H9 (cell line): ENCODE measurements around the gene IST1. TPM values are rescaled to one million over a fixed set of nuclear protein-coding genes. Genes with fewer than 3 reads are reported as not detected.

ENCODE experiments used
- DNase-seq: peaks from one replicate; pipeline ENCODE4 v3.0.0-alpha.2; 2017
- H2AFZ ChIP-seq: one replicate; pipeline ENCODE4 v1.6.1; 2013; ENCODE audit warnings: mild to moderate bottlenecking, low read length, control low read depth, moderate library complexity
- H2AK5ac ChIP-seq: 2 replicates; pipeline ENCODE4 v1.6.1; 2013; ENCODE audit warnings: low read length, control low read depth, mixed read lengths; ENCODE audit not compliant: insufficient read length
- H2BK120ac ChIP-seq: one replicate; pipeline ENCODE4 v1.6.1; 2013; ENCODE audit warnings: low read depth, mild to moderate bottlenecking, low read length, control low read depth, inconsistent platforms; ENCODE audit not compliant: poor library complexity, severe bottlenecking
- H2BK12ac ChIP-seq: 2 replicates; pipeline ENCODE4 v1.6.1; 2013; ENCODE audit warnings: low read length, control low read depth, mixed read lengths, low read depth; ENCODE audit not compliant: insufficient read length
- H2BK15ac ChIP-seq: 2 replicates; pipeline ENCODE4 v1.6.1; 2013; ENCODE audit warnings: low read depth, low read length, control low read depth
- H2BK20ac ChIP-seq: one replicate; pipeline ENCODE4 v1.6.1; 2013; ENCODE audit warnings: low read depth, mild to moderate bottlenecking, low read length, control low read depth, inconsistent platforms; ENCODE audit not compliant: poor library complexity, severe bottlenecking
- H2BK5ac ChIP-seq: 2 replicates; pipeline ENCODE4 v1.6.1; 2013; ENCODE audit warnings: low read length, control low read depth, mixed read lengths; ENCODE audit not compliant: insufficient read length
- H3K14ac ChIP-seq: 2 replicates; pipeline ENCODE4 v1.6.1; 2013; ENCODE audit warnings: low read length, control low read depth; ENCODE audit not compliant: insufficient read depth
- H3K18ac ChIP-seq: 2 replicates; pipeline ENCODE4 v1.6.1; 2013; ENCODE audit warnings: low read depth, mild to moderate bottlenecking, mixed read lengths, low read length, control low read depth; ENCODE audit not compliant: insufficient read length
- H3K23ac ChIP-seq: 2 replicates; pipeline ENCODE4 v1.6.1; 2013; ENCODE audit warnings: low read length, control low read depth, mixed read lengths, low read depth; ENCODE audit not compliant: insufficient read length
- H3K23me2 ChIP-seq: 2 replicates; pipeline ENCODE4 v1.6.1; 2013; ENCODE audit warnings: low read depth, mild to moderate bottlenecking, mixed read lengths, low read length, control low read depth; ENCODE audit not compliant: insufficient read length, poor library complexity, severe bottlenecking
- H3K27ac ChIP-seq: 2 replicates; pipeline ENCODE4 v1.5.1; 2013; ENCODE audit warnings: low read length, control low read depth, mixed read lengths, low read depth; ENCODE audit not compliant: insufficient read length
- H3K27me3 ChIP-seq: 2 replicates; pipeline ENCODE4 v1.6.1; 2013; ENCODE audit warnings: low read length, control low read depth, inconsistent platforms; ENCODE audit not compliant: insufficient read depth
- H3K4ac ChIP-seq: 2 replicates; pipeline ENCODE4 v1.6.1; 2013; ENCODE audit warnings: low read depth, mild to moderate bottlenecking, control low read depth, inconsistent platforms, low read length, moderate library complexity
- H3K4me1 ChIP-seq: 2 replicates; pipeline ENCODE4 v1.6.1; 2013; ENCODE audit warnings: low read length, control low read depth, inconsistent platforms; ENCODE audit not compliant: insufficient read depth
- H3K4me2 ChIP-seq: 2 replicates; pipeline ENCODE4 v1.6.1; 2013; ENCODE audit warnings: low read length, control low read depth, mixed read lengths; ENCODE audit not compliant: insufficient read length, insufficient read depth
- H3K56ac ChIP-seq: 2 replicates; pipeline ENCODE4 v1.6.1; 2013; ENCODE audit warnings: low read depth, mild to moderate bottlenecking, mixed read lengths, low read length, control low read depth; ENCODE audit not compliant: insufficient read length
- H3K79me1 ChIP-seq: 2 replicates; pipeline ENCODE4 v1.6.1; 2013; ENCODE audit warnings: low read depth, mild to moderate bottlenecking, moderate library complexity, low read length, control low read depth, inconsistent platforms; ENCODE audit not compliant: insufficient read depth, poor library complexity, severe bottlenecking
- H3K79me2 ChIP-seq: 2 replicates; pipeline ENCODE4 v1.6.1; 2013; ENCODE audit warnings: low read length, control low read depth, inconsistent platforms; ENCODE audit not compliant: insufficient read depth
- H3K9ac ChIP-seq: 2 replicates; pipeline ENCODE4 v1.6.1; 2013; ENCODE audit warnings: low read length, control low read depth, mixed read lengths; ENCODE audit not compliant: insufficient read length; ENCODE audit errors: extremely low read depth
- H3K9me3 ChIP-seq: one replicate; pipeline ENCODE4 v1.6.1; 2013; ENCODE audit warnings: low read depth, low read length, inconsistent platforms; ENCODE audit not compliant: control insufficient read depth
- H3T11ph ChIP-seq: one replicate; pipeline ENCODE4 v1.6.1; 2013; ENCODE audit warnings: mild to moderate bottlenecking, low read length, control low read depth, inconsistent platforms
- H4K20me1 ChIP-seq: one replicate; pipeline ENCODE4 v1.6.1; 2013; ENCODE audit not compliant: control insufficient read depth, insufficient read length, insufficient read depth
- H4K5ac ChIP-seq: 2 replicates; pipeline ENCODE4 v1.6.1; 2013; ENCODE audit warnings: low read depth, mild to moderate bottlenecking, mixed read lengths, low read length, control low read depth; ENCODE audit not compliant: insufficient read length
- H4K8ac ChIP-seq: replicated peaks from 2 replicates; pipeline ENCODE4 v1.6.1; 2013; ENCODE audit warnings: low read length, control low read depth, mixed read lengths, low read depth; ENCODE audit not compliant: insufficient read length
- H4K91ac ChIP-seq: 2 replicates; pipeline ENCODE4 v1.6.1; 2013; ENCODE audit warnings: low read depth, mild to moderate bottlenecking, moderate library complexity, mixed read lengths, low read length, control low read depth; ENCODE audit not compliant: insufficient read length
- H3K27ac Mint-ChIP-seq, 3 experiments: 2 replicates in 2 of 3; 3 replicates in 1 of 3; pipeline ENCODE4 v1.8.0; 2020 to 2021; ENCODE audit warnings: mixed read lengths in 3 of 3, mild to moderate bottlenecking in 1 of 3, moderate library complexity in 1 of 3
- H3K27me3 Mint-ChIP-seq: 2 replicates; pipeline ENCODE4 v1.8.0; 2021; ENCODE audit warnings: low read depth, mild to moderate bottlenecking, moderate library complexity, mixed read lengths
- H3K36me3 Mint-ChIP-seq, 3 experiments: 2 replicates in 2 of 3; 3 replicates in 1 of 3; pipeline ENCODE4 v1.8.0; 2020 to 2021; ENCODE audit warnings: low read depth in 3 of 3, mixed read lengths in 3 of 3; ENCODE audit not compliant: insufficient read depth in 1 of 3
- H3K4me1 Mint-ChIP-seq, 2 experiments: 2 replicates each; pipeline ENCODE4 v1.8.0; 2020; ENCODE audit warnings: mixed read lengths in 2 of 2
- H3K4me3 Mint-ChIP-seq, 2 experiments: 2 replicates in 1 of 2; 3 replicates in 1 of 2; pipeline ENCODE4 v1.8.0; 2020 to 2021; ENCODE audit warnings: mild to moderate bottlenecking in 2 of 2, mixed read lengths in 2 of 2, moderate library complexity in 1 of 2
- H3K9me3 Mint-ChIP-seq, 2 experiments: 2 replicates in 1 of 2; 3 replicates in 1 of 2; pipeline ENCODE4 v1.8.0; 2020; ENCODE audit warnings: mild to moderate bottlenecking in 2 of 2, mixed read lengths in 2 of 2, moderate library complexity in 1 of 2
- WGBS: extraction: QIAGEN DNeasy Blood & Tissue Kit; methylation state at CpG from one replicate; pipeline ENCODE4 v1.1.7; 2013; ENCODE audit warnings: missing lambda C conversion rate, low lambda C conversion rate, mixed read lengths; ENCODE audit not compliant: insufficient read length; ENCODE audit errors: extremely low coverage; 5-methylcytosine and 5-hydroxymethylcytosine counted together
- total RNA-seq: library from RNA; stranded (reverse); gene quantifications from 2 replicates; pipeline ENCODE4 v1.2.1, GENCODE V29; 2021
- TF ChIP-seq, protein P1 (sequence below): fragments of 200-600 bp; sonication (generic); conservative IDR thresholded peaks from 3 replicates; pipeline ENCODE4 v1.8.0; 2021; ENCODE audit warnings: antibody characterized with exemption, mild to moderate bottlenecking

IST1 gene
- total RNA-seq, 1 experiment from 2014 or later = 263 TPM

DNA sequence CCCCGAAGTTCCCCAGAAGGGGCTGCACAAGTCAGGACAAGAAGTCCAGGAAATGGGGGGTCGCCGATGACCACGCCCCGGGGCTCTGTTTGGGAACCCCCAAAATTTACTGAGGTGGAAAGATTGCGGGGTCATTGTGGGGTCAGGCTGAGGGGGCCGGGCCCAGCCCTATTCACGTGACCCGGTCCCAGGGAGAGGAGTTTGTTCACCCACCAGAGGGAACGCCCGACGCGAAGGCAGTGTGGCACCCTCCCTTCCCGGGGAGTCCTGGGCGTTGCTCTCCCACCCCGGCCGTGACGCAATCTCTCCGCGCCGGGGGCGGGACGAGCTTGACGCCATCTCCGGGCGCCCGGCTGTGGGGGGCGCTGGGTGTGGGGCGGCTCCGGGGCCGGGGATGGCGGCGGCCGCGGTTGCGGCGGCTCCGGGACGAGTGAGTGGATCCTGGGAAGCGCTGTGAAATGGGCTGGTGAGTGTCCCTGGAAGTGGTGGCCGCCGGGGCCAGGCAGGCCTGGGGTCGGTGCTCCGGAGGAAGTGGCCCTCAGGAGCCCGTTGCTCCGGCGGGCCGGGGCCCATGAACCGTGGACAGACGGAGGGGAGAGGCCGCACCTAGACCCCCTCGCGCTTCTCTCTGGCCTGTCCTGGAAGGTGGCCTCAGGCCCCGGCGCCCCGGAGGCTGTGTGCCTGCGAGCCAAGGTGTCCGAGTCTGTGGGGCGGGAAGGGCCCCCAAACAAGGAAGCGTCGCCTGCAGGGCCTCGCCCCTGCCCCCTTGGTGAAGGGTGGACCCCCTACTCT lies 49.5 kb upstream of the IST1 start, which contains the start of gene ATXN1L:
TSS of gene ATXN1L (plus strand) at position 338 of the 792 bp plus-strand sequence. CDS start 3,765 bp downstream, outside the sequence.
- H3K56ac ChIP-seq = no peak within 1 kb of the TSS
- no peaks in the 10 kb centered on the region for H3K9me3 ChIP-seq
- TF ChIP-seq, protein P1, sequence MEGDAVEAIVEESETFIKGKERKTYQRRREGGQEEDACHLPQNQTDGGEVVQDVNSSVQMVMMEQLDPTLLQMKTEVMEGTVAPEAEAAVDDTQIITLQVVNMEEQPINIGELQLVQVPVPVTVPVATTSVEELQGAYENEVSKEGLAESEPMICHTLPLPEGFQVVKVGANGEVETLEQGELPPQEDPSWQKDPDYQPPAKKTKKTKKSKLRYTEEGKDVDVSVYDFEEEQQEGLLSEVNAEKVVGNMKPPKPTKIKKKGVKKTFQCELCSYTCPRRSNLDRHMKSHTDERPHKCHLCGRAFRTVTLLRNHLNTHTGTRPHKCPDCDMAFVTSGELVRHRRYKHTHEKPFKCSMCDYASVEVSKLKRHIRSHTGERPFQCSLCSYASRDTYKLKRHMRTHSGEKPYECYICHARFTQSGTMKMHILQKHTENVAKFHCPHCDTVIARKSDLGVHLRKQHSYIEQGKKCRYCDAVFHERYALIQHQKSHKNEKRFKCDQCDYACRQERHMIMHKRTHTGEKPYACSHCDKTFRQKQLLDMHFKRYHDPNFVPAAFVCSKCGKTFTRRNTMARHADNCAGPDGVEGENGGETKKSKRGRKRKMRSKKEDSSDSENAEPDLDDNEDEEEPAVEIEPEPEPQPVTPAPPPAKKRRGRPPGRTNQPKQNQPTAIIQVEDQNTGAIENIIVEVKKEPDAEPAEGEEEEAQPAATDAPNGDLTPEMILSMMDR = no peak
- Mint-ChIP-seq H3K36me3 (peaks cover 16 to 27% (median 27%) of the 10 kb centered on the region in 3 experiments; a peak in 6 of 7 replicates), H3K4me3 (peak within 1 kb of the TSS; percentile 90 to 94), H3K27me3 (no peaks in the 10 kb centered on the region; the same call in 1 of the 2 replicates), H3K4me1 (peaks cover 8 to 13% of the 10 kb centered on the region in 2 experiments), H3K9me3 (no peaks in the 10 kb centered on the region), H3K27ac (peak within 1 kb of the TSS; percentile 83 to 98 (median 96))
- peaks cover 3% of the 10 kb centered on the region; the same call in 1 of the 2 replicates for H3K4me1 ChIP-seq
- no peak within 1 kb of the TSS for H3T11ph ChIP-seq
- H4K20me1 ChIP-seq = no peaks in the 10 kb centered on the region
- peaks cover 5% of the 10 kb centered on the region for H3K23me2 ChIP-seq
- H3K4ac ChIP-seq = peak within 1 kb of the TSS; percentile 32
- no peak within 1 kb of the TSS for H4K91ac ChIP-seq
- no peak within 1 kb of the TSS for H2BK5ac ChIP-seq
- peak within 1 kb of the TSS; percentile 80 for H3K18ac ChIP-seq
- no peak within 1 kb of the TSS for H3K23ac ChIP-seq
- peaks cover 12% of the 10 kb centered on the region; the same call in 1 of the 2 replicates for H3K79me2 ChIP-seq
- WGBS = no CpG with 5 or more reads among the region's 62 CpGs
- peak within 1 kb of the TSS; percentile 81 for H3K14ac ChIP-seq
- no peak within 1 kb of the TSS for H2BK15ac ChIP-seq
- DNase-seq = peak; percentile 87
- no peak within 1 kb of the TSS for H2AK5ac ChIP-seq
- H3K79me1 ChIP-seq = no peaks in the 10 kb centered on the region
- no peak within 1 kb of the TSS for H3K27ac ChIP-seq
- H2AFZ ChIP-seq = no peak within 1 kb of the TSS
- H3K27me3 ChIP-seq = no peaks in the 10 kb centered on the region
- H2BK20ac ChIP-seq = no peak within 1 kb of the TSS
- no peak within 1 kb of the TSS for H4K5ac ChIP-seq
- H4K8ac ChIP-seq = no peak within 1 kb of the TSS
- no peak within 1 kb of the TSS for H2BK12ac ChIP-seq
- H3K9ac ChIP-seq = peak within 1 kb of the TSS; percentile 60
- no peak within 1 kb of the TSS for H2BK120ac ChIP-seq
- peak within 1 kb of the TSS; percentile 88 for H3K4me2 ChIP-seq
